BE2C (cell line): Measurements from ENCODE around the gene PPP1R12C.
A peak's percentile ranks its signal among the peaks of the same experiment; 100 is the strongest.
"Not testable (repeated sequence)": the region's sequence is repeated elsewhere in the genome, so short reads cannot be mapped to it uniquely, and the experiment has no call there.

Experiments used
- DNase-seq: peaks from one replicate; pipeline ENCODE4 v3.0.0-alpha.2; 2020
- H3K27me3 ChIP-seq: fragments of 250-450 bp; sonication (Bioruptor Pico); 2 replicates; pipeline ENCODE4 v1.5.1; 2020; ENCODE audit warnings: mild to moderate bottlenecking
- H3K36me3 ChIP-seq: fragments of 250-450 bp; sonication (Bioruptor Pico); 2 replicates; pipeline ENCODE4 v1.5.1; 2020; ENCODE audit warnings: mild to moderate bottlenecking
- H3K4me1 ChIP-seq: fragments of 250-450 bp; sonication (Bioruptor Pico); 2 replicates; pipeline ENCODE4 v1.5.1; 2020
- H3K4me3 ChIP-seq: 2 replicates; pipeline ENCODE4 v1.5.1; 2011; ENCODE audit warnings: low read depth, low read length
- H3K9me3 ChIP-seq: fragments of 250-450 bp; sonication (Bioruptor Pico); 2 replicates; pipeline ENCODE4 v1.5.1; 2020
- TF ChIP-seq, protein P1 (sequence below): IDR thresholded peaks from 2 replicates; pipeline ENCODE4 v1.5.1; 2012; ENCODE audit warnings: mild to moderate bottlenecking, low read depth, low read length

PPP1R12C gene

DNA sequence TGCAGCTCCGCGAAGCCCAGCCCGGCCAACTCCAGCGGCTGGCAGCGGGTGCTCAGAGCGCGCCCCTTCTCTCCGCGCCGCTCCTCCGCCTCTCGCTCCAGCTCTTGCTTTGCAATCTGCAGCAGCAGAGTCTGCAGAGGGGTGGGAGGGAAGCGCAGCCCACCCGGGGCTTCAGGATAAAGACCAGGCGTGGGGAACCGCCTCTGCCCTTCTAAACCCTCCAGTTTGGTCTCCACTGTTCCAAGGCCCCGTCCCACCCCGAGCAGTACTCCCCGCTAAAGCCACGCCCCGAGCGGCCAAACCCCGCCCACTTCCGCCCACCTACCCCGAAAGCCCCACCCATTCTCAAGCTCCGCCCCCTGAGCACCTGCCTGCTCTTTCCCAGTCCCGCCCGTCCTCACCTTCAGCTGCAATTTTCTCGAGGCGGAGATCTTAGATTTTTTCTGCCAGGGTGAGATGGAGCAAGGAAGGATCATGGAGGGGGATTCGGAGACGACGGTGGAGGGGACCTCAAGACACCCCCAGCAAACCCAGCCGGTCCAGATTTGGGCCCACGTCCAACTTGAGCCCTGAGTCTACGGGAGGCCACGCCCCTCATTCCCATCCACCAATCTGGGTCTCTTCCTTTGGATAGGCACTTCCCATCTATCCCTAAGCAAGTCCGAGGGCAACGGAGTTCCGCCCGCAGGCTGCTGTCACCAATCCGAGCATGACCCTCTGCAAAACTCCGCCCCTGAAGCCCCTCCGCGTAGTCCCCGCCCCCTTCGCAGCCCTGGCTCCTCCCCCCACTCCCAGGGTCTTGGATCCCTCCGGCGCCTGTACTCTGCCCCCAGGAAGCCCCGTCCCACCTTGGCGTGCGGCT lies 39.0 kb upstream of the PPP1R12C start:
- DNase-seq = peak; percentile 93
- TF ChIP-seq, protein P1, sequence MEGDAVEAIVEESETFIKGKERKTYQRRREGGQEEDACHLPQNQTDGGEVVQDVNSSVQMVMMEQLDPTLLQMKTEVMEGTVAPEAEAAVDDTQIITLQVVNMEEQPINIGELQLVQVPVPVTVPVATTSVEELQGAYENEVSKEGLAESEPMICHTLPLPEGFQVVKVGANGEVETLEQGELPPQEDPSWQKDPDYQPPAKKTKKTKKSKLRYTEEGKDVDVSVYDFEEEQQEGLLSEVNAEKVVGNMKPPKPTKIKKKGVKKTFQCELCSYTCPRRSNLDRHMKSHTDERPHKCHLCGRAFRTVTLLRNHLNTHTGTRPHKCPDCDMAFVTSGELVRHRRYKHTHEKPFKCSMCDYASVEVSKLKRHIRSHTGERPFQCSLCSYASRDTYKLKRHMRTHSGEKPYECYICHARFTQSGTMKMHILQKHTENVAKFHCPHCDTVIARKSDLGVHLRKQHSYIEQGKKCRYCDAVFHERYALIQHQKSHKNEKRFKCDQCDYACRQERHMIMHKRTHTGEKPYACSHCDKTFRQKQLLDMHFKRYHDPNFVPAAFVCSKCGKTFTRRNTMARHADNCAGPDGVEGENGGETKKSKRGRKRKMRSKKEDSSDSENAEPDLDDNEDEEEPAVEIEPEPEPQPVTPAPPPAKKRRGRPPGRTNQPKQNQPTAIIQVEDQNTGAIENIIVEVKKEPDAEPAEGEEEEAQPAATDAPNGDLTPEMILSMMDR = no peak
- peaks cover 5% of the 10 kb centered on the region for H3K27me3 ChIP-seq
- H3K4me1 ChIP-seq = no peaks in the 10 kb centered on the region; the same call in 1 of the 2 replicates
- H3K9me3 ChIP-seq = peaks cover 7% of the 10 kb centered on the region
- no peaks in the 10 kb centered on the region for H3K36me3 ChIP-seq
- H3K4me3 ChIP-seq = peak overlapping the region; percentile 51

DNA sequence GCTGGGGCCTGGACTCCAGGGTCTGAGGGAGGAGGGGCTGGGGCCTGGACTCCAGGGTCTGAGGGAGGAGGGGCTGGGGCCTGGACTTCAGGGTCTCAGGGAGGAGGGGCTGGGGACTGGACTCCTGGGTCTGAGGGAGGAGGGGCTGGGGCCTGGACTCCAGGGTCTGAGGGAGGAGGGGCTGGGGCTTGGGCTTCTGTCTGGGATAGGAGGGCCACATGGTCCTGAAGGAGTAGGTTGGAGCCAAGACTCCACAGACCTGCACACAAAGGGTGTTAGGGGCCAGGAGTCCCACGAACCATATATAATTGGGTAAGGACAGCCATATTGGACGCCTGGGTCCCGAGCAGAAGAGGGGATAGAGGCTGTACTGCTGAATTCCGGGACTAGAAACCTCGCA lies 38.3 kb upstream of the PPP1R12C start:
- H3K9me3 ChIP-seq, H3K36me3 ChIP-seq, DNase-seq, H3K27me3 ChIP-seq, H3K4me1 ChIP-seq: not testable (repeated sequence)
- peak overlapping the region; percentile 51 for H3K4me3 ChIP-seq

GRCh38 chr19:55153652-55154264 lies 36.3 kb upstream of the PPP1R12C start:
- H3K27me3 ChIP-seq = peaks cover 13% of the 10 kb centered on the region
- no peaks in the 10 kb centered on the region; the same call in 1 of the 2 replicates for H3K4me1 ChIP-seq
- TF ChIP-seq, protein P1 = no peak

GRCh38 chr19:55152017-55152416 lies 34.6 kb upstream of the PPP1R12C start:
- no peaks in the 10 kb centered on the region for H3K36me3 ChIP-seq
- no peak overlapping the region for H3K4me3 ChIP-seq
- TF ChIP-seq, protein P1 = no peak
- H3K4me1 ChIP-seq = no peaks in the 10 kb centered on the region; the same call in 1 of the 2 replicates
- peaks cover 20% of the 10 kb centered on the region for H3K27me3 ChIP-seq
- peaks cover 7% of the 10 kb centered on the region for H3K9me3 ChIP-seq
- DNase-seq = no peak

More at GRCh38 chr19:55153652-55154264, 36.3 kb upstream of the PPP1R12C start:
- DNase-seq = no peak
- Histone ChIP-seq H3K4me3 (no peak overlapping the region), H3K9me3 (peaks cover 7% of the 10 kb centered on the region), H3K36me3 (no peaks in the 10 kb centered on the region)

DNA sequence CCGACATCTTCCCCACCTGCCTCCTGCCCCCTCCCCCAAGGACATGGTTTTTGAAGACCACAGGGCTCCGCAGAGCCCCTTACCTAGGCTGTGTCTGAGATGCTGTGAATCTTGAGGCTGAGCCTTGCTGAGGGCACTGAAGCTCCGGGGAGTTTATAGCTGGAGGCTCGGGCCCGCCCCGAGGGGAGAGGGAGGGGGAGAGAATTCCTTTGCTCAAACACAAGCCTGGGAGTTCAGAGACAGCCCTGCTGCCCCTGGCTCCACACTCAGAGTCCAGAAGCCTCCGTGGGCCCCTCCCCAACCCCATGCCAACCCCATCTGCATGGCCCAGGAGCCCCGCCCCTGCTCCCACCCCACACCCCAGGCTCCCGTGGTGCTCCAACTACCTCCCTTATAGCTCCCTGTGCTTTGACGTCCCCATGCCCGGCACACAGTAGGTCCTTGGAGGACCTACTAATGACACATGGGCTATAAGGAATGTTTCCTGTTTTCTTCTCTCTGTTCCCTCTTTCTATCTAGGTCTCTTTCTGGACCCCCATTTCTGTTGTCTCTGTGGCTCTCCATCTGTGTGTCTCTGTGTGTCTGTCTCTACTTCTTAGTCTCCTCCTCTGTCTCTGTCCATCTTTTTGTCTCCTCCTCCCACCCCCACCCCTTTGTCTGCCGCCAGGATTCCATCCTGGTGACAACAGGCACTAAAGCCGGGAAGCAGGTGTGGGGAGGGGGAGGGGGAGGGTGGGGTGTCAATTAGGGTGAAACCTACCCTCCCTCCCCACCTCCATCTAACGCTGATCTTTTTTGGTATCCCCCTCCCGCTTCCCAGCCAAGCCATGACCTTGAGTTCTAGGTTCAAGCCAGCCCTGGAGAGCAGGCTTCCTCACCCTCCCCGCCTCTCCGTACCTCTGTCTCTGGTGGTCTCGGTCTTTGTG lies 31.9 kb upstream of the PPP1R12C start, which contains the start of gene TNNT1:
Gene TNNT1, minus strand, starts transcription at position 129 of the 926 bp plus-strand sequence. CDS start 2,049 bp downstream, outside the sequence.
- Histone ChIP-seq H3K4me1 (no peaks in the 10 kb centered on the region; the same call in 1 of the 2 replicates), H3K4me3 (no peak within 1 kb of the TSS), H3K36me3 (no peaks in the 10 kb centered on the region), H3K27me3 (peaks cover 38% of the 10 kb centered on the region), H3K9me3 (peaks cover 7% of the 10 kb centered on the region)
- TF ChIP-seq, protein P1 = no peak
- no peak for DNase-seq
